Type B pancreatic cell (in vitro differentiated cells): ENCODE data around the gene ZNF865. TPM values are rescaled to one million over a fixed set of nuclear protein-coding genes. Genes with fewer than 3 reads are reported as not detected.
A peak's percentile ranks its signal among the peaks of the same experiment; 100 is the strongest.

Source experiments
- DNase-seq: peaks from one replicate; pipeline ENCODE4 v3.0.0; 2021; ENCODE audit warnings: mixed read lengths; ENCODE audit not compliant: unreplicated experiment; ENCODE audit errors: extremely low spot score
- H3K27ac Mint-ChIP-seq: 2 replicates; pipeline ENCODE4 v1.8.0; 2021; ENCODE audit warnings: mild to moderate bottlenecking, mixed read lengths
- H3K27me3 Mint-ChIP-seq: 2 replicates; pipeline ENCODE4 v1.8.0; 2021; ENCODE audit warnings: mixed read lengths
- H3K36me3 Mint-ChIP-seq: 2 replicates; pipeline ENCODE4 v1.8.0; 2021; ENCODE audit warnings: mixed read lengths
- H3K4me1 Mint-ChIP-seq: one replicate; pipeline ENCODE4 v1.8.0; 2021; ENCODE audit warnings: mixed read lengths; ENCODE audit not compliant: unreplicated experiment
- H3K4me3 Mint-ChIP-seq: 2 replicates; pipeline ENCODE4 v1.8.0; 2021; ENCODE audit warnings: mild to moderate bottlenecking, mixed read lengths
- H3K9me3 Mint-ChIP-seq: 2 replicates; pipeline ENCODE4 v1.8.0; 2021; ENCODE audit warnings: mixed read lengths
- CTCF ChIP-seq: fragments of 200-600 bp; sonication (generic); conservative IDR thresholded peaks from 2 replicates; pipeline ENCODE4 v1.5.0; 2021; ENCODE audit warnings: antibody characterized with exemption, mild to moderate bottlenecking
- total RNA-seq: library from RNA; stranded (reverse); gene quantifications from 2 replicates; pipeline ENCODE4 v1.2.1, GENCODE V29; 2021; ENCODE audit warnings: low replicate concordance

Gene ZNF865
- total RNA-seq, 1 donor from 2014 or later = 16.2 TPM

GRCh38 chr19:55625004-55625326 lies 19.5 kb downstream of the ZNF865 start:
- no peak for DNase-seq
- no peaks in the 10 kb centered on the region for H3K27me3 Mint-ChIP-seq
- H3K4me3 Mint-ChIP-seq = peak overlapping the region; percentile 89
- peak overlapping the region; percentile 96 for H3K27ac Mint-ChIP-seq
- H3K36me3 Mint-ChIP-seq = peaks cover 4% of the 10 kb centered on the region
- peaks cover 14% of the 10 kb centered on the region for H3K4me1 Mint-ChIP-seq
- H3K9me3 Mint-ChIP-seq = no peaks in the 10 kb centered on the region
- no peak for TF ChIP-seq CTCF

GRCh38 chr19:55626350-55626749 lies 20.9 kb downstream of the ZNF865 start:
- DNase-seq = no peak
- TF ChIP-seq CTCF = no peak

DNA sequence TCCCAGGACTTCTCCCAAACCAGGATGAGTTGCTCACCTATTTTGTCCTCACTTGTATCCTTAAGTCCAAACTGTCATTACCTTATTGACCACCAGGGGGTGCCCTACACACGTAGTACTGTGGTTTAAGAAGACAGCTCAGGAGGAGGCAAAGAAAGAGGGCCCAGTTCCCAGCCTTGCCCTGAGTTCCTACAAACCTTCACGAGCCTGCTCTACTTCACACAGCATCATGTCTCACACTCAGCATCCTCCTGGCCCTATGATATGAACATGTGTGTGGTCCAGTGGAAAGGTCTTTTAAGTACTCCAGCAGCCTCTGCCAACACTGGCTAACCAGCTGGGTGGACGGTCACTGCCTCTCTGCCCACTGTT lies 27.0 kb downstream of the ZNF865 start:
- H3K27me3 Mint-ChIP-seq = no peaks in the 10 kb centered on the region
- H3K36me3 Mint-ChIP-seq = peaks cover 8% of the 10 kb centered on the region
- peaks cover 27% of the 10 kb centered on the region for H3K4me1 Mint-ChIP-seq
- H3K27ac Mint-ChIP-seq = peak overlapping the region; percentile 76
- H3K4me3 Mint-ChIP-seq = peak overlapping the region; percentile 74
- no peaks in the 10 kb centered on the region for H3K9me3 Mint-ChIP-seq
- TF ChIP-seq CTCF = peak; percentile 90
- no peak for DNase-seq

More at GRCh38 chr19:55626350-55626749, 20.9 kb downstream of the ZNF865 start:
- no peaks in the 10 kb centered on the region for H3K9me3 Mint-ChIP-seq
- no peak overlapping the region for H3K27ac Mint-ChIP-seq
- H3K4me1 Mint-ChIP-seq = peaks cover 14% of the 10 kb centered on the region
- no peaks in the 10 kb centered on the region for H3K27me3 Mint-ChIP-seq
- H3K36me3 Mint-ChIP-seq = no peaks in the 10 kb centered on the region
- H3K4me3 Mint-ChIP-seq = no peak overlapping the region

- Mint-ChIP-seq H3K27me3 (no peaks in the 10 kb centered on the region), H3K27ac (peak overlapping the region; percentile 99)
- TF ChIP-seq CTCF = no peak
These were observed 28.4 kb downstream of the ZNF865 start for GRCh38 chr19:55633861-55634260.

GRCh38 chr19:55635334-55635717 lies 29.9 kb downstream of the ZNF865 start:
- peaks cover 38% of the 10 kb centered on the region for H3K4me1 Mint-ChIP-seq
- H3K27me3 Mint-ChIP-seq = no peaks in the 10 kb centered on the region
- peaks cover 17% of the 10 kb centered on the region for H3K36me3 Mint-ChIP-seq
- H3K27ac Mint-ChIP-seq = peak overlapping the region; percentile 99
- H3K4me3 Mint-ChIP-seq = peak overlapping the region; percentile 100
- H3K9me3 Mint-ChIP-seq = no peaks in the 10 kb centered on the region
- DNase-seq = no peak
- no peak for TF ChIP-seq CTCF

More at GRCh38 chr19:55633861-55634260, 28.4 kb downstream of the ZNF865 start:
- Mint-ChIP-seq H3K36me3 (peaks cover 14% of the 10 kb centered on the region), H3K4me1 (peaks cover 33% of the 10 kb centered on the region), H3K9me3 (no peaks in the 10 kb centered on the region), H3K4me3 (no peak overlapping the region)
- DNase-seq = no peak

DNA sequence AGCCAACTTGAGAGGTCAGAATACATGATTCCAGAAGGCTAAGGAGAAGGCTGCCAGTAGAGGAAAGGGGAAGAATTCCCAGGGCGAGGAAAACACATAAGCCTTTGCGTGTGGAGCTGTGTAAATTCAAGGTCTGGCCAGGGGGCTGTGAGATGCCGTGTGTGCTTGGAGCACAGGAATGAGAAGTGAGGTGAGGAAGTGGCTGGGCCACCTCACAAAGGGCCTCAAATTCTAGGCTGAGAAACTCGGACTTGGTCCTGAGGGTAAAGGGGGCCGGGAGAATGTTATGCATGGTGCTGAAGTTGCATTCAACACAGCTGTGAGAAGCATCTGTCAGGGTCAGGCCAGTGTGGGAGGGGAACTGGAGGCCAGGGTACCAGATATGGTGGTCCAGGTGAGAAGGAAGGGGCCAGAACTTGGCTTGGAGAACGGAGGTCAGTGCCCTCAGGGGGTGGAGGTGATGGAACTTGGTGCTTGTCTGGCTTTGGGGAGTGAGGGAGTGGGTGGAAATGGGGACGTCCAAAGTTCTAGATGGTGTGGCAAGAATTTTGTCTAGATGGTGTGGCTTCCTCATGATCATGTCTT lies 30.5 kb downstream of the ZNF865 start:
- Mint-ChIP-seq H3K27ac (peak overlapping the region; percentile 99), H3K36me3 (peaks cover 17% of the 10 kb centered on the region), H3K4me3 (peak overlapping the region; percentile 100), H3K9me3 (no peaks in the 10 kb centered on the region), H3K27me3 (no peaks in the 10 kb centered on the region), H3K4me1 (peaks cover 40% of the 10 kb centered on the region)
- no peak for DNase-seq
- TF ChIP-seq CTCF = no peak
